Hepatocyte (in vitro differentiated cells): Measurements from ENCODE around the gene CRYBA4.

Source experiments
- CTCF ChIP-seq: fragments of 200-600 bp; sonication (generic); IDR thresholded peaks from 2 replicates; pipeline ENCODE4 v1.5.1; 2016; ENCODE audit warnings: antibody characterized with exemption, mild to moderate bottlenecking; ENCODE audit not compliant: poor library complexity
- EZH2 ChIP-seq: fragments of 200-600 bp; sonication (generic); IDR thresholded peaks from 2 replicates; pipeline ENCODE4 v1.6.1; 2016; ENCODE audit warnings: antibody characterized with exemption, mild to moderate bottlenecking, borderline replicate concordance
- EZH2phosphoT487 ChIP-seq: fragments of 200-600 bp; sonication (generic); IDR thresholded peaks from one replicate; pipeline ENCODE4 v1.6.1; 2018; ENCODE audit warnings: antibody characterized with exemption, mild to moderate bottlenecking, low read depth, moderate library complexity; ENCODE audit not compliant: unreplicated experiment, severe bottlenecking

- TF ChIP-seq CTCF (no peak), EZH2phosphoT487 (no peak), EZH2 (no peak)
Observed at GRCh38 chr22:26672060-26672471, 50.3 kb downstream of the CRYBA4 start.
